Raji (cell line): ENCODE results near the gene ALDOA.

Experiments
- POLR2A ChIP-seq: IDR thresholded peaks from 2 replicates; pipeline ENCODE4 v1.6.1; 2011; ENCODE audit warnings: low read depth, low read length, control low read depth; ENCODE audit not compliant: insufficient read depth

The ALDOA gene

DNA sequence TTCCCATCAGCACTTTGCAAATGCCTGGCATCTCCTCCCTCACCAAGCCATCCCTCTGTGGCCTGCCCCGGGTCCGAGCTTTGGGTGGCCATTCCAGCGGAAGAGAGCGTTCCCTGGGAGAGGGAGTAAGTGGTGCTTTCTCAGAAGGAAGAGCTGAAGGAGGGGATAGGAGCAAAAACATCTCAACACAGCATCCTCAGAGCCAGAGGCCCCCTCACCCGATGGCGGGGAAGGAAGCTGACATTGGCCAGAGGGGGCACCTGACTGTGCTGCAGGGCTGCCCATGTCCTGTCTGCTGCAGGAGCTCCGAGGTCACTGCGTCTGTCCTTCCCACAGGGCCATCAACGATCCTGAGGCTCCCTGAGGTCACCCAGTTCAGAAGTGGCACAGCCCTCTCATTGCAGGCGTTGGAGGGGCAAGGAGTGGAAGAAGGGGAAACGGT, 34.1 kb upstream of the ALDOA start:
- no peak for TF ChIP-seq POLR2A

DNA sequence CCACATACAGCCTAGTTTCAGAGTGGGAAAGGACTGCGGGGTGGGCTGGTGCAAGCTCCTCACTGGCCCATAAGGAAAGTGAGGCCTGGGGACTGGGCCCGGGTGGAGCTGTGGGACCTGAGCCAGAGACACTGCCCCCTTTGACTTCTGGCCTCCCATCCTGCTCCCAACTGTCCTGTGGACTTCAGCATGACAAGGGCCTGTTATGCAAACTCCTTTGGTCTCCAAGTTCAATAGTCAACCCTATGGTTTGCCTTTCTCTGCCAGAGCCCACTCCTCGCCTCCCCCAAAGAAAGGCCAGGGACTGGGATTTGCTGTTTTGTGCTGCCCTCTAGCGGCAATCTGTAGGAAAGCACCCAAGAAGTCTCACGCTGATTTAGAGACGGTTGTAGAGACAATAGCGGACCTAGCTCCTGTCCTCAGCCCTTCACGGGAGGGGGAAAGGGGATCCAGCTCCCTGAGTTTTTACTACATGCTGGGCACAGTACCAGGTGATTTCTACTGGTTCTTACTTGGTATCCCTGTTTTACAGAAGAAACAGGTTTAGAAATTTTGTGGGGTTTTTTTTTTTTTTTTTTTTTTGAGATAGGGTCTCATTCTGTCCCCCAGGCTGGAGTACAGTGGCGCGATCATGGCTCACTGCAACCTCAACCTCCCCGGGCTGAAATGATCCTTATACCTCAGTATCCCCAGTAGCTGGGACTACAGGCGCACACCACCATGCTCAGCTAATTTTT, 33.3 kb upstream of the ALDOA start:
- no peak for TF ChIP-seq POLR2A

DNA sequence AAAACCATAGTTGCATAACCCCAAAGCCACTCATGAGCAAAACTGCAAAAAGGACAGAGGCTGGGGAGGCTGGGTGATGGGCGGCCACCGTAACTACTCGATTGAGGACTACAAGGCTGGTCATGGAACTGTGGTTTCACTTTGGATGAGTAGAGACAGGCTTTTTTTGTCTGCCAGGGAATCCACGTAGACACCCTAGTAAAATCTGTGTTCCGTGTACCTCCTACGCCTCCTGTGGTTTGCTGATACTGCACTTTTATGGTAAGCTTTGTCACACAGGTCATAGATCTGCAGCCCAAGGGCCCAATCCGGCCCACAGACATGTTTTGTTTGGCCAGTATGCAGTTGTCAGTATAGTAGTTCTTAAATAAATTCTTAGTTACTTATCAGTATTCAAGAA, 32.3 kb upstream of the ALDOA start:
- no peak for TF ChIP-seq POLR2A

DNA sequence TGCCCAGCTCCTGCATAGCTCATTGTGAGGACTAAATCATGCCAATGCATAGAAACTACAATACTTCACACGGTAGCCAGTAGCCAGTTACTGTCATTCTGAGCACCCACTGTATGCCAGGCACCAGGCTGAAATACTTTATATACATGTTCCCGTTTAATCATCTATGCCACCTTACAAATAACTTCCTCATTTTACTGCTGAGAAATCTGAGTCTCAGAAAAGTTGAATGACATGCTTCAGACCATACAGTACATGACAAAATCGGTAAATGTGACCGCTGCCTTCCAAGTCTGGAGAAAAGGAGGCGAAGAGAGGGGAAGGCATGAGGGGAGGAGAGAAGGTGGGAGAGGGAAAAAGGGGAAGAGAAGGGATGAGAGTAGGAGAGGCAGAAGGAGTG, 25.3 kb upstream of the ALDOA start:
- TF ChIP-seq POLR2A = no peak

DNA sequence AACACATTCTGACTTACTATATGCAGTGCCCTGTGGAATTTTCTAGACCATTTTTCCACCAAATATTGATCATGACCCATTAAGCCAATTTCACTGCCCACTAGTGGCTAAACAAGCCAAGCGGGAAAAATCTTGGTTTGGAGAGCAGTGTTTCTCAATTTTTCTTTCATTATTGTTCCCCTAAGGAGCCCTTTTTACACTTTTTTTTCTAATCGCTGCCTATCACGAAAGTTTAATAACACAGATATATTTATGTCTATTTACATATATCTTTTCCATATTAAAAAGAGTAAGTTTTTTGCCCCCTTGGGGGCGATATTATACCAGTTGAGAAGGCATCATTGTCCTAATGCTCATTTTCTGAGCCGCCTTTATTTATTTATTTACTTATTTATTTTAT, 23.7 kb upstream of the ALDOA start:
- TF ChIP-seq POLR2A = no peak

DNA sequence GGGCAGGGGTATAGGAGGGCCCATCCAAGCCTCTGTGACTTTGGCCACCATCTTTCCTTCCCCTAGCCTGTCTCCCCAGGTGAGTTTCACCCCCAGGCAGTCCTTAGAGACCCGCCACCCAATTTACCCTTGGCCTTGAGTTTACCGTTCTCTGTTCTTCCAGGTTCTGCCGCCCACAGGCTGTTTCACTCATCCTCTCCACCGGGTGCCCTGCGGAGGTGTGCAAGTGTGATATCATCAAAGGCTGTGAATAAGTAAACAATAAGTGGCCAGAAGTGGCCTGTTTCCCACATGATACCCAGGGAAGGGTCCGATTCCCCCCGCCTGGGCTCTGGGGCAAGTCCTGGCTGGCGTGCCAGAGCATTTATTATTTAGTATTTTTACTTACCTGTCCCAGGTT, 19.4 kb upstream of the ALDOA start:
- TF ChIP-seq POLR2A = no peak

DNA sequence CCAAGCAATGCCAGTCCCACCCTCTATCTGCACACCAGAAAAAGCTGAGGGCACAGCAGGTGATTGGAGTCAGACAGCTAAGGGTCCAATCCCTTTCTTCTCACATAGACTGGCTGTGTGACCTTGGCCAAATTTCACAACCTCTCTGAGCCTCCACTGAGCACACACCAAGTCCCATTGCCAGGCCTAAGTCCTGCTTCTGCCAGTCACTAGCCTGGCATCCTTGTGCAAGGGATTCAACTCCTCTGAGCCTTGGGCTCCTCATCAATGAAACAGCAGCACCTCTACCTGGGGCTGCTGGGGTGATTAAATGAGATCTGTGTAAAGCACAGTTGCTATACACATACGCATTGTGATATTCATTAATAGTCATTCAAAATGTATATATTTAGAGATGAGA, 19.0 kb upstream of the ALDOA start:
- TF ChIP-seq POLR2A = no peak

DNA sequence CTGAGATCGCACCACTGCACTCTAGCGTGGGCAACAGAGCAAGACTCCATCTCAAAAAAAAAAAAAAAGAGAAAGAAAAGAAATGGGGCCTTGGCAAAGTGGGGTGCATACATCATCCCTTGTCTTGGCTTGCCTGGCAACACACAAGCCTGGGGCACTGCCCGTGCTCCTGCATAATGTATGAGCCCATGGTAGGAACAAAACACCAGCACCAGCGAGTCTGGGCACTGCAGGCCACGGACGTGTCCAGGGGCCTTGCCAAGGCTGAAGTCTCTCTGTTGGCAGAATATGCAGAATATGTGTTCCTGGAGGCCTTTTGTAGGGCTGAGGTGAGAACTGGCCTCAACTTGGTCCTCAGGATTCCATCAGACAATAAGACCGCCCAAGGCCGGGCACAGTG, 15.7 kb upstream of the ALDOA start:
- no peak for TF ChIP-seq POLR2A

DNA sequence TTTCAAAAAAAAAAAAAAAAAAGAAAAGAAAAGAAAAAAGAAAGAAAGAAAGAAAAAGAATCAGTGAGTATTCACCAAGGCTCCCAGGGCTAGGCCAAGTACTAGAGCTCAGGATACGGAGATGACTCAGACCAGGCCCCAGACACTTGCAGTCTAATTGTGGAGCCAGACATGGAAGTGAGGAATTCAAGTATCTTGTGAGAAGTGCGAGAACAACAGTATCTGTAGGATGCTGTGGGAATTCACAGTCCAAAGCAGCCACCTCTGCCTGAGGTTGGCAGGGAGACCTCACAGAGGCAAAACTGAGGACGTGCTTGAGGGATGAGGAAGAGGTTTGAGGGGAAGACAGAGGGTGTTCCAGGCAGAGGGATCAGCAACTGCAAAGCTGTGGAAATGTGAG, 14.0 kb upstream of the ALDOA start:
- TF ChIP-seq POLR2A = no peak

DNA sequence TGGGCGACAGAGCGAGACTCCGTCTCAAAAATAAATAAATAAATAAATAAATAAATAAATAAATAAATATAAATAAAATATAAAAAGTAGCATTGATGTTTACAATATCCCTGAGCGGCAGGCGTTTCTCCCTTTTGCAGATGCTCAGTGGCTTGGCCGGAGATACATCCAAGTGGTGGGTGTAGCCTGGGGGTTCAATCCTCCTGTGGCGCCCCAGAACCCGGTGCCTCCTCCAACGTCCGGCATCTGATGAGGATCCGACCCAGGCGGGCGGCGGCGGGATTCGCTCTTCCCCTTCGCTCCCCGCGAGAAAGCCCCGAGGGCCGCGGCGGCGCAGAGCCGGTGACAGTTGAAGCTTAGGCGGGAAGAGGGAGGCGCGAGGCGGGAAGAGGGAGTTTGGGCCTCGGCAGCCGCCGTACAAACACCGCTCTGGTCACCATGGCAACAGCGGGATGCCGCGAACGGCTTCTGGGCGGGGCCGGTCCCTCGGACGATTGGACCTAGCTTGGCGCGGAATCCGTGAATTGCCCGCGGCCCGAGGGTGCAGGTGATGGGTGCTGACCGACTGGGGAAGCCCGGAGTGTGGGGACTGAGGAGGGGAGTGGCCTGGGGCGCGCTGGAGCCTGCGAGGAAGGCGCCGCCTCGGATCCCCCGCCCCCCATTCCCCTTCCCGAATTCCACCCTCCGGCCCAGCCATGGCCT, 12.7 kb upstream of the ALDOA start:
- peak; percentile 55 for TF ChIP-seq POLR2A

DNA sequence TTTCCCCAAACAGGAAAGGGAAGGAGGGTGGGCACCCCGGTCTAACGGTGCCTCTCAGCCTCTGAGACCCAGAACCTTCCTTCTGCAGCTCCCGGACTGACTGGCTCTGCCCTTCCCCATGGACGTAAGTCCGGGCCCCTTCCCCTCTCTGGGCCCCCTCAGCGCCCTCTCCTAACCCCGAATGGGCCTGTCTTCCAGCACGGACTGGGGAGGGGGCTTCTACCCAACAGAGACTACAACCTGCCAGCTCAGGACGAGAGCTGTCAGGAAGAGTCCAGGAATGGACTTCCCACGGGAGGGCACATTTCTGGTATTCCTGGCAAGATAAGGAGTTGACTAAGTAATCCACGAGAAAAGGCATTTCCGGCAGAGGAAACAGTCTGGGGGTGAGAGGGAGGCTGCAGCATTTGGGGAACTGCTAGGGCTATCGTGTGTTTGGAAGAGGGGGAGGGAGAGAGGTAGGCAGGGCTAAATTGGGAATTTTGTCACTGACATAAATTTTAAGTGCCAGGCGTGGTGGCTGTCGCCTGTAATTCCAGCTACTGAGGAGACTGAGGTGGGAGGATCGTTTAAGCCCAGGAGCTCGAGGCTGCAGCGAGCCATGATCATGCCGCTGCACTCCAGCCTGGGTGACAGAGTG, 12.1 kb upstream of the ALDOA start:
- TF ChIP-seq POLR2A = no peak

DNA sequence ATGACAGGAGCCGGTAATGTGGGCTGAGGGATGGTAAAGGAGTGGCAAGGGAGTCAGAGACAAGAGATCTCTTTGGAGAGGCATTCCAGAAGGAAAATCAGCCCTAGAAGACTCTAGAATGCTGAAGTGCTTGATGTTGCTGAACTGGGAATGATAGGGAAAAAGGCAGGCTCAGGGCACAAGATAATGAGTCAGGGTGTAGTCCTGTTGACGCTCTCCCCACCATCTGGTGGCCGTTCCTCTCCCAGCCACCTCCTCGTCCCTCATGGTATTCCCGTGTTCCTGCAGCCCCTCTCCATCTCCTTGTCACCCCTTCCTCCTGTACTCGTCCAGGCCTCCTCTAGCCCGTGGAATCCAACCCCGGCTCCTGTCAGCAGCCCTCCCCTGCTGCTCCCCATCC, 11.1 kb upstream of the ALDOA start:
- 0 out of 2 replicates have a peak, but pooled peaks have one; percentile 9 for TF ChIP-seq POLR2A

DNA sequence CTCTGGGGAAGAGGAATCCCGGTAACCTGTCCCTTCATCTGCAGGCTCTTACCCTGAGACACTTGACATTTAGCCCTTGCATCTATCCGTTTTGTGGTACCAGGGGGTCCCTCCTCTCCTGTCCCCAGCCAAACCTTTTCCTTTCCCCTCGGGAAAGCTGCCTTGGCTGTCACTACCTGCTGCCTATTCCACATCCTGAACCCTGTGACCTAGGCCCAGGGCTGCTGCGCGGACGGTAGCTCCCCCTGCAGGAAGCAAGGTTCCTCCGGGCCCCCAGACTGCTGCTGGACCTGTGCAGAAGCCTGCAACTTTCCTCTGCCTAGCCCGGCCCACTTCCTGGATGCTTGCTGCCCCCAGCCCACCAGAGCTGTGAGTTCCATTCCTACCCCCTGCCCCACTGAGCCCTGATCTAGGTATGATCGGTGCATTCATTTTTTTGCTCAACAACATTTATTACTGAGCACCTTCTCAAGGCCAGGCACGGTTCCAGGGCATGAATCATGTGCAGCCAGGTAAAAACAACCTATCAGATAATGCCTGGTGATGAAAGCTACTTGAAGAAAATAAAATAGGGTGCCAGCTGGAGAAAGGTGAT, 10.5 kb upstream of the ALDOA start:
- TF ChIP-seq POLR2A = no peak

DNA sequence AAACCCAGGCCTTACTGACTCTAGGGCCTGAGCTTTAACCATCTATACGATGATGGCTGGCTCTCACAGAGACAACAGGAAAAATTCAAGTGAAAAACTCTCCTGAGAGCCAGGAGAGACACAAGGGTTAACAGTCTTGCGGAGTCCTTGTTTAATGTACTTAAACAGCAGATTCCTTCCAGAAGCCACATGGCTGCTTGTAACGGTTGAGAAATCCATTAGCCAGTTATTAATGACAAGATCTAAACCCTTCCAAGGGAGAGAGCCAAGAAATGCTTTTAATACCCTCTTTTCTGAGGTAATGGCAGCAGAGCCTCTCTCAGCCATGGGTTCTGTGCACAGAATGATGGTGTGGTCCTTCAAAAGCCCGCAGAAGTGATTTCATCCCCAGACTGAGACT, 5.2 kb upstream of the ALDOA start:
- no peak for TF ChIP-seq POLR2A

DNA sequence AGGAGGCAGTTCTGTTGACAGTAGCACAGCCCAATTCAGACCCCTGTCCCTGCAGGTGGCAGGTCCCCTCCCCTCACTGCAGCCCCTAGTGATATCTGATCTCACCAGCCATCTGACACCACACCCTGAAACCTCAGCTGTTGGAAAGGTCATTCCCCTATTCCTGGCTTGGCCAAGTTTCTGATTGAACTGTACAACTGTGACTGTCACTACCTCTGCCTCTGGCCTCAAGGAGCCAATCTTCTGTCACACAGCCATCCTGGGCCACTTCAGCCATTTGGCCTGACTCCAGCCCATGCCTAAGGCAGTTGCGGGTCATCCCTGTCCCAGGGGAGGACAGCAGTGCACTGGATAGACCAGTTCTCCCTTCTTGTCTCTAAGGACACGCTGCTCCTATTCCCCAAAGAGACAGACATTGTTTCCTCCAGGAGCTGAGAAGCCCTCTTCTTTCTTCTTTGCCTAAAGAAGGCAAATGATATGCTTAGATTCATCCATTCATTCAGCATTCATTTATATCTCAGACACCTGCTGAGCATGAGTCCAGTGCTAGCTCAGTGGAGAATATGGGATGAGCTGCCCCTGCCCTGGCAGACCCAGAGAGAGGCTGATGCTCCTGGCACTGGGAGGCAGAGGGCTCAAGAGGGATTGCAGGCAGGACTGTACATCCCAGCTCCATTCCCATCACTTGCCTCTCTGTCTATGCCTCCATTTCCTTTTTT, 4.6 kb upstream of the ALDOA start:
- TF ChIP-seq POLR2A = no peak
